Smooth muscle cell (in vitro differentiated cells): ENCODE results near the gene TSTD2. TPM values are rescaled to one million over a fixed set of nuclear protein-coding genes. Genes with fewer than 3 reads are reported as not detected.
"Not testable (repeated sequence)": the region's sequence is repeated elsewhere in the genome, so short reads cannot be mapped to it uniquely, and the experiment has no call there.

Experiments used
- DNase-seq: peaks from one replicate; lab custom pipeline; 2025; ENCODE audit not compliant: unreplicated experiment; lab: John Stamatoyannopoulos, UW
- H2AFZ ChIP-seq: fragments of 200-600 bp; sonication (generic); 2 replicates; pipeline ENCODE4 v1.6.0; 2016; ENCODE audit warnings: antibody characterized with exemption, low read depth, mild to moderate bottlenecking
- H3F3A ChIP-seq: fragments of 200-600 bp; sonication (generic); 2 replicates; pipeline ENCODE4 v1.6.0; 2017; ENCODE audit warnings: antibody characterized with exemption, low read depth
- H3K27ac ChIP-seq: fragments of 200-600 bp; sonication (generic); 2 replicates; pipeline ENCODE4 v1.5.1; 2016; ENCODE audit warnings: low read depth, mild to moderate bottlenecking
- H3K27me3 ChIP-seq: fragments of 200-600 bp; sonication (generic); 2 replicates; pipeline ENCODE4 v1.6.1; 2016; ENCODE audit warnings: low read depth, mild to moderate bottlenecking
- H3K36me3 ChIP-seq: fragments of 200-600 bp; sonication (generic); 2 replicates; pipeline ENCODE4 v1.5.1; 2016; ENCODE audit warnings: low read depth
- H3K4me1 ChIP-seq: fragments of 200-600 bp; sonication (generic); 2 replicates; pipeline ENCODE4 v1.5.1; 2016; ENCODE audit warnings: low read depth
- H3K4me2 ChIP-seq: fragments of 200-600 bp; sonication (generic); 2 replicates; pipeline ENCODE4 v1.6.0; 2016; ENCODE audit warnings: mild to moderate bottlenecking
- H3K4me3 ChIP-seq: fragments of 200-600 bp; sonication (generic); 2 replicates; pipeline ENCODE4 v1.5.1; 2016; ENCODE audit warnings: mild to moderate bottlenecking
- H3K79me2 ChIP-seq: fragments of 200-600 bp; sonication (generic); 2 replicates; pipeline ENCODE4 v1.6.0; 2016; ENCODE audit warnings: low read depth, mild to moderate bottlenecking
- H3K9ac ChIP-seq: fragments of 200-600 bp; sonication (generic); 2 replicates; pipeline ENCODE4 v1.6.0; 2016; ENCODE audit warnings: low read depth
- H3K9me3 ChIP-seq: fragments of 200-600 bp; sonication (generic); replicated peaks from 2 replicates; pipeline ENCODE4 v1.5.1; 2016; ENCODE audit warnings: low read depth
- H4K20me1 ChIP-seq: fragments of 200-600 bp; sonication (generic); 2 replicates; pipeline ENCODE4 v1.6.0; 2016; ENCODE audit warnings: low read depth
- WGBS: methylation state at CpG from one replicate; pipeline ENCODE4 v1.1.7; 2016; ENCODE audit warnings: low lambda C conversion rate; 5-methylcytosine and 5-hydroxymethylcytosine counted together
- polyA plus RNA-seq: library from polyadenylated mRNA; unstranded; fragments of >200 nt; fragmentation: Nextera tagmentation; extraction: Ambion mirVana; gene quantifications from 2 replicates; pipeline ENCODE4 v1.2.1, GENCODE V29; 2016
- total RNA-seq: library from RNA; depleted of rRNA; stranded (reverse); fragments of >200 nt; gene quantifications from 2 replicates; pipeline ENCODE4 v1.2.3, GENCODE V29; 2014
- TF ChIP-seq, protein P1 (sequence below): fragments of 200-600 bp; sonication (generic); IDR thresholded peaks from 2 replicates; pipeline ENCODE4 v1.5.1; 2017; ENCODE audit warnings: borderline replicate concordance, mild to moderate bottlenecking, antibody characterized with exemption; ENCODE audit not compliant: insufficient read depth, poor library complexity, severe bottlenecking

The TSTD2 gene
- total and polyA plus RNA-seq, 2 experiments from 2014 or later, result 8.5 to 23.5 TPM

DNA sequence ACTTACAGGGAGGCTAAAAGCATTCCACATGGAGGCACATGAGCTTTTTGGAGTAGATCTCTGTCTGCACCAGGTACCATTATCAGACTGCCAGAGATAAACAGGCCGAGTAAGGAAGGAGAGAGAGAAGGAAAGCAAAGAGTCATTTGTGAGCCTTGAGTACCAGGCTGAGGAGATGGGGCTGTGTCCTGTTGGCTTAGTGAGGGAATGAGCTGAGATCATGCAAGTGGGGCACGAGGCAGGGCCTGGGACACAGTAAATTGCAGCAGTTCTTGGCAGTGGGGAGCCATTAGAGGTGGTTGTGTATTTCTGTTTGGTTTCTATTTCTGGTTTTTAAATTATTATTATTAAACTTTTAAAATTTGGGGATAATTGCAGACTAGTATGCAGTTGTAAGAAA, 53.3 kb downstream of the TSTD2 start:
- WGBS, result 77% methylated on average over 2 of the region's 2 CpGs
- DNase-seq, result no peak
- no peak overlapping the region for H3K4me2 ChIP-seq
- no peaks in the 10 kb centered on the region for H4K20me1 ChIP-seq
- H3K27me3 ChIP-seq, result no peaks in the 10 kb centered on the region
- no peak overlapping the region for H3K9ac ChIP-seq
- no peak overlapping the region for H2AFZ ChIP-seq
- no peaks in the 10 kb centered on the region for H3F3A ChIP-seq
- no peaks in the 10 kb centered on the region for H3K36me3 ChIP-seq
- no peaks in the 10 kb centered on the region for H3K9me3 ChIP-seq
- H3K4me3 ChIP-seq, result no peak overlapping the region
- TF ChIP-seq, protein P1, sequence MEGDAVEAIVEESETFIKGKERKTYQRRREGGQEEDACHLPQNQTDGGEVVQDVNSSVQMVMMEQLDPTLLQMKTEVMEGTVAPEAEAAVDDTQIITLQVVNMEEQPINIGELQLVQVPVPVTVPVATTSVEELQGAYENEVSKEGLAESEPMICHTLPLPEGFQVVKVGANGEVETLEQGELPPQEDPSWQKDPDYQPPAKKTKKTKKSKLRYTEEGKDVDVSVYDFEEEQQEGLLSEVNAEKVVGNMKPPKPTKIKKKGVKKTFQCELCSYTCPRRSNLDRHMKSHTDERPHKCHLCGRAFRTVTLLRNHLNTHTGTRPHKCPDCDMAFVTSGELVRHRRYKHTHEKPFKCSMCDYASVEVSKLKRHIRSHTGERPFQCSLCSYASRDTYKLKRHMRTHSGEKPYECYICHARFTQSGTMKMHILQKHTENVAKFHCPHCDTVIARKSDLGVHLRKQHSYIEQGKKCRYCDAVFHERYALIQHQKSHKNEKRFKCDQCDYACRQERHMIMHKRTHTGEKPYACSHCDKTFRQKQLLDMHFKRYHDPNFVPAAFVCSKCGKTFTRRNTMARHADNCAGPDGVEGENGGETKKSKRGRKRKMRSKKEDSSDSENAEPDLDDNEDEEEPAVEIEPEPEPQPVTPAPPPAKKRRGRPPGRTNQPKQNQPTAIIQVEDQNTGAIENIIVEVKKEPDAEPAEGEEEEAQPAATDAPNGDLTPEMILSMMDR, result no peak
- no peaks in the 10 kb centered on the region for H3K4me1 ChIP-seq
- no peak overlapping the region for H3K27ac ChIP-seq
- H3K79me2 ChIP-seq, result no peaks in the 10 kb centered on the region

DNA sequence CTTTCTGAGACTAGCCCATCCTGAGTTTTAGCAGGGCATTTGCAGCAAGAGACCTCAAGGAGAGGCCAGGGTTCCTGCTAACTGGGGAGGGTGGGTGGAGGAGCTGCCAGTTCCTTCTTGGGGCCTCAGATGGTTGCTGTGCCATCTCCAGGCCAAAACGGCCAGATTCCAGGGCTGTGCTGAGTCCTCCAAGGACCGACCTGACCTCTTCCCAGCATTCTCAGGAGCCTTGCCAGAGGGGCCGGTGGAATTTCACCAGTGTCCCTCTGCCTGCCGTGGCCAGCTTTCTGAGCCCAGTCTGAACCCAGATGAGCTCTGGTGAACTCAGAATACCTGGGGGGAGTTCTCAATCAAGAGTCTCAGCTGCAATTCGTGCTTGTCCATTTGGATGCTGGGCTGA, 54.3 kb downstream of the TSTD2 start:
- no peak overlapping the region for H2AFZ ChIP-seq
- H3K27me3 ChIP-seq, result no peaks in the 10 kb centered on the region
- H3F3A ChIP-seq, result no peaks in the 10 kb centered on the region
- H4K20me1 ChIP-seq, result no peaks in the 10 kb centered on the region
- H3K9ac ChIP-seq, result no peak overlapping the region
- 83% methylated on average over 5 of the region's 5 CpGs for WGBS
- no peak overlapping the region for H3K4me3 ChIP-seq
- H3K36me3 ChIP-seq, result no peaks in the 10 kb centered on the region
- DNase-seq, result no peak
- H3K27ac ChIP-seq, result no peak overlapping the region
- no peaks in the 10 kb centered on the region for H3K4me1 ChIP-seq
- no peaks in the 10 kb centered on the region for H3K9me3 ChIP-seq
- H3K4me2 ChIP-seq, result no peak overlapping the region
- TF ChIP-seq, protein P1, result no peak
- H3K79me2 ChIP-seq, result no peaks in the 10 kb centered on the region

DNA sequence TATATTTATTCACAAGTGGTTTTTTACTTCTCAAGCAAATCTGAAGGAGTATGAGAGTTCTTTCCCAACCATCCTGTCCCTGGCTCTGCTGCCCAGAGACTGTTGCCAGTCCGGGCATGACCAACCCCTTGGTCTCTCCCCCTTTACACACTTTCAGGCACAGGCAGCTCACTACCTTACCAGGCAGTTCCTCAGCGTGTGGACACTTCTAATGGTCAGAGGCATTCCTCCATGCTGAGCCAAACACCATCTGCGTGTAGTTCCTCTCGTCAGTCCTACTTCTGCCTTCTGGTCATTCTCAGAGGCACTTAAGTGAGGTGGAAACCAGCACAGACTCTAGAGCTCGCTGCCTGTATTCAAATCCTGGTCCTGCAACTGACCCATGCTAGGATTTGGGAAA, 56.1 kb downstream of the TSTD2 start:
- no peaks in the 10 kb centered on the region for H3K36me3 ChIP-seq
- H2AFZ ChIP-seq, result no peak overlapping the region
- no peak overlapping the region for H3K9ac ChIP-seq
- H3F3A ChIP-seq, result no peaks in the 10 kb centered on the region
- no peaks in the 10 kb centered on the region for H3K4me1 ChIP-seq
- H3K79me2 ChIP-seq, result no peaks in the 10 kb centered on the region
- no peak overlapping the region for H3K4me2 ChIP-seq
- H3K27me3 ChIP-seq, result no peaks in the 10 kb centered on the region
- DNase-seq, result no peak
- TF ChIP-seq, protein P1, result no peak
- H3K9me3 ChIP-seq, result no peaks in the 10 kb centered on the region
- WGBS, result 86% methylated on average over 5 of the region's 5 CpGs
- no peak overlapping the region for H3K27ac ChIP-seq
- H3K4me3 ChIP-seq, result no peak overlapping the region
- H4K20me1 ChIP-seq, result no peaks in the 10 kb centered on the region

DNA sequence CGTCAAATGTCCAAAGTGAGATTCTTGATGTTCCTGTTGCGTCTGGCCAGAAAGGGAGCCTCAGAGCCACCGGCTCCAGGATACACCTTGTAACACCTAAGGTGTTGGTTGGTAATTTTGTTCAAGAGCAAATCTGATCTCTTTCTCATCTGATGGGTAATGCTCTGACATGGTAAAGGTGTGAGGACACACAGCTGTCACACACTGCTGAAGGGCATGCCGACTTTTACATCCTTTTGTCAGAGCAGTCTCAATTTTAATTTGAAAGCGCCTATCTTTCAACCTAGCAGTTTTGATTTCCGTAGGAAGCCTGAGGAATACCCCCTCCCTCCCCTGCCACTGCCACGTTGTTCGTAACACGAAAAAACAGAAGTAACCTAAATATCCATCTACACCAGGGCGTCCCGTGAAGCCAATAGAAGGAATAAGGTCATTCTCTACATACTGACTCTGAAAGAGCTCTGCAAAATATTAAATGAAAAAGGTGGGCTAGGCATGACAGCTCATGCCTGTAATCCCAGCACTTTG, 57.4 kb downstream of the TSTD2 start:
- Histone ChIP-seq H3K4me3 (no peak overlapping the region), H3K4me1 (no peaks in the 10 kb centered on the region), H3F3A (no peaks in the 10 kb centered on the region), H3K27me3 (no peaks in the 10 kb centered on the region), H3K36me3 (no peaks in the 10 kb centered on the region), H3K27ac (no peak overlapping the region), H3K4me2 (no peak overlapping the region), H2AFZ (no peak overlapping the region), H3K9ac (no peak overlapping the region), H4K20me1 (no peaks in the 10 kb centered on the region), H3K9me3 (no peaks in the 10 kb centered on the region), H3K79me2 (no peaks in the 10 kb centered on the region)
- TF ChIP-seq, protein P1, result no peak
- WGBS, result 91% methylated on average over 11 of the region's 11 CpGs
- DNase-seq, result no peak

DNA sequence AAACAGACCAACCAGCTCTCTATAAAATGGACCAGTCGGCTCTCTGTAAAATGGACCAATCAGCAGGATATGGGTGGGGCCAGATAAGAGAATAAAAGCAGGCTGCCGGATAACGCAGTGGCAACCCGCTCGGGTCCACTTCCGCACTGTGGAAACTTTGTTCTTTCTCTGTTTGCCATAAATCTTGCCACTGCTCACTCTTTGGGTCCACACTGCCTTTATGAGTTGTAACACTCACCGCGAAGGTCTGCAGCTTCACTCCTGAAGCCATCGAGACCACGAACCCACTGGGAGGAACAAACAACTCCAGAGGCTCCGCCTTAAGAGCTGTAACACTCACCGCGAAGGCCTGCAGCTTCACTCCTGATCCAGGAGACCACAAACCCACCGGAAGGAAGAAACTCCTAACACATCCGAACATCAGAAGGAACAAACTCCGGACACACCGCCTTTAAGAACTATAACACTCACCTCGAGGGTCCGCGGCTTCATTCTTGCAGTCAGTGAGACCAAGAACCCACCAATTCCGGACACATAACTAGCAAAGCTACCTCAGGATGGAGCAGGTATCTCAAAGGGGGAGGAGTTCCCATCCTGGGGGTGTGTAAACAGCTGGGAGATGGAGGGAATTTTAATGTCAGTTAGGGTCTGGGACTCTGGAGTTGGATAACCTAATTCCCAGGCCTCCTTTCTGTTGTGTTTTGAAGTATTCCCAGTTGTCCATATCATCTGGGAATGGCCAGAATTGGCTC, 58.1 kb downstream of the TSTD2 start:
- H3K36me3 ChIP-seq, H2AFZ ChIP-seq, H4K20me1 ChIP-seq, H3K27me3 ChIP-seq, H3K9ac ChIP-seq, H3K4me1 ChIP-seq, H3K4me3 ChIP-seq, DNase-seq, H3F3A ChIP-seq, H3K27ac ChIP-seq, H3K4me2 ChIP-seq, H3K9me3 ChIP-seq, H3K79me2 ChIP-seq: not testable (repeated sequence)
- WGBS, result 90% methylated on average over 21 of the region's 21 CpGs
